Activated T-cell treated with anti-CD3 and anti-CD28 coated beads for 4 hours (primary cell): ENCODE measurements around the gene SGSH.
"Not testable (repeated sequence)": the region's sequence is repeated elsewhere in the genome, so short reads cannot be mapped to it uniquely, and the experiment has no call there.

Source experiments
- DNase-seq: peaks from one replicate; pipeline ENCODE4 v3.0.0-alpha.2; 2020

Gene SGSH

DNA sequence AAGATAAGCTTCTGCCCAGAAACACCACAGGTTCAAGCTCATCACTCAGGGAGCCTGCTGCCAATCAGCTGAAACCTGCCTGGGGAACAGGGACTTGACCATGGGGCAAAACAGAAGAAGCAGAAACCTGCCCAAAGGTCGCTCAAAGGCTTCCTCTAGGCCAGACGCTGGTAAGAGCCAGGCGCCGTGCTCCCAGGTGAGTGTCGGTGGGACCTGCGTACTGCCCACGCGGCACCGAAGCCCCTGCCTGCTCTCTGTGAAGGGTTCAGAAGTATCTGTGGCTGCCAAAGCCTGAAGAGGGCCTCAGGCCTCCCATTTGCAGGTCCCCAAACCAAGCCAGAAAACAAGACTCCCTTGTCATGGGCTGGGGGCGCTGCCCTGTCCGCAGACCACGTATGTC lies 10.4 kb downstream of the SGSH start:
- DNase-seq, result no peak

DNA sequence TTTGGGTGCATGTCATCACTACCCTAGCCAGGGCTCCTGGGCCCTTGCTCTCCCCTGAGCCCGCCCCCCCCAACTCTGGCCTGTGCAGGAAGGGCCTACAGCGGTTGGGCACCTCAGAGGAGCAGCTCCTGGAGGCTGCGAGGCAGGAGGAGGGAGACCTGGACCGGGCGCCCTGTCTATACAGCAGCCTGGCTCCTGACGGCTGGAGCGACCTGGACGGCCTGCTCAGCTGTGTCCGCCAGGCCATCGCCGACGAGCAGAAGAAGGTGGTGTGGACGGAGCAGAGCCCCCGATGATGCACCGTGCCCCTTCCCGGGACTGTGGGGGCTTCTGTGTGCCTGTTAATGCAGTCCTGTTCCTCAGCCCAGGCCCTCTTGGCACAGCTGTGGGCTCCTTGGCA lies 12.1 kb downstream of the SGSH start:
- no peak for DNase-seq

DNA sequence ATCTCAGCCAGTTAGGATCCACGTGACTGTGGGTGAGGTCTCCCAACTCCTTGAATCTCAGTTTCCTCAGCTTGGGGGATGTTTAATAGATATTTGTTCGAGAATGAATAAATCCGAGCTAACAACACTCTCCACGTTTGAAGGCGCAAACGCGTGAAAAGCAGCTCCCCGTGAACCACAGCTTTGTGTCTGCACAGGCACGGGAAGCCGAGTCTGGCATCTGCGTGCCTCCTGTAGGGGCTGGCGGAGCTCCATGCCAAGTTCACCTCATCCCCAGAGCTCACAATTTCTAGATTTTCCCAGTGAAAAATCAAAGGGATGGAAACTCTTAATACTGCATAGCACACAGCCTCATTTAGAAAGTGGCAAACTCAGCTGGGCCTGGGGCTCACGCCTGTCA lies 14.3 kb downstream of the SGSH start:
- no peak for DNase-seq

DNA sequence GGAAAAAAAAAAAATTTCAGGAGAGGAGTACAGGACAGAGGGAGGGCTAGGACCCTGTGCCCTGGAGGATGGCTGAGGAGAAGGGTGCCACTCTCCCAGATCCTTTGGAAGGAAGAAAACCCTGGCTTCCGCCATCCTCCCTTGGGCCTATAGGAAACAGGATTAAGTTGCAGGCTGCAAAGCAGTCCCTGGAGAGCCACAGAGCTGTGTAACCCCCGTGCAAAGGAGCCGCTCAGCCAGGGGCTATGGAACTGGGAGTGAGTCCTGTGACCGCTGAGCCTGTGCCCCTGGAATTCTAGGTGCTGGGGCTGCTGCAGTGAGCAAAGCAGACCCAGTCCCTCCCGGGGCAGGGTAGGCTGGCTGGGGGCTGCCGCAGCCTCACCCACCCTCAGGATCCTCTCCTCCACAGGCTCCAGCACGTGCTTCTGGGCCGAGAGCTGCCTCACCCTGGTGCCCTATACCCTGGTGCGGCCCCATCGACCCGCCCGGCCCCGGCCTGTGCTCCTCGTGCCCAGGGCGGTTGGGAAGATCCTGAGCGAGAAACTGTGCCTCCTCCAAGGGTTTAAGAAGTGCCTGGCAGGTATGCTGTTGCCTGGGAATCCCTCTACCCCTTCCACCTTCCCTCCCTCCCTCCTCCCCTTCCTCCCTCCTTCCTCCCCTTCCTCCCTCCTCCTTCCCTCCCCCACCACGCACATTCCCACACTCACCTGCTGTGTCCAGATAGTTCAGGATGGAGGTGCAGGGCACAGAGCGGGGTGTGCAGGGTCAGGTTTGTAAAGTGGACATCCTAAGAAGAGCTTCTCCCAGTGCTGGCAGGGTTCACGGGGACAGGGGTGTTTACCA lies 15.3 kb downstream of the SGSH start:
- no peak for DNase-seq

DNA sequence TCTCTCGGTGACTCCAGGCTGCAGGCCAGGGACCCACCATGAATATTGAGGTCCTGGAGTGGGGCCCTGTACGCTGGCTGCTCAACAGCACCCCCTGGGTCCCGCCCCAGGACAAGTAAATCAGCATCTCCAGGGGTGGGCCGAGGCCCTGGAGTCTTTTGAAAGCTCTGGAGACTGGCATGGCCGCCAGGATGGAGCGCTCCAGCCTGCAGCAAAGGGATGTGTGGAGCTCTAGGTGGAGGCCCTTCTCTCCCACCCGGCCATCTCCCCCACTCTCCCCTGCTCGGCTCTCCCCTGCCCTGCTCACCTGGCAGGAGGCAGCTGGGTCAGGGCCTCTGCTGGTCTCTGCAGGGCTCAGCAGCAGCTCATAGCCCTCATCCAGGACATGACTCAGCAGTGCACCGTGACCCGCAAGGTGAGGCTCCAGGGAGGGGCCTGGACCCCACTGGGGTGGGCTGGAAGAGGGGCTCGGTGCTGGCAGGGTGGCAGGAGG lies 16.6 kb downstream of the SGSH start:
- DNase-seq, result no peak

DNA sequence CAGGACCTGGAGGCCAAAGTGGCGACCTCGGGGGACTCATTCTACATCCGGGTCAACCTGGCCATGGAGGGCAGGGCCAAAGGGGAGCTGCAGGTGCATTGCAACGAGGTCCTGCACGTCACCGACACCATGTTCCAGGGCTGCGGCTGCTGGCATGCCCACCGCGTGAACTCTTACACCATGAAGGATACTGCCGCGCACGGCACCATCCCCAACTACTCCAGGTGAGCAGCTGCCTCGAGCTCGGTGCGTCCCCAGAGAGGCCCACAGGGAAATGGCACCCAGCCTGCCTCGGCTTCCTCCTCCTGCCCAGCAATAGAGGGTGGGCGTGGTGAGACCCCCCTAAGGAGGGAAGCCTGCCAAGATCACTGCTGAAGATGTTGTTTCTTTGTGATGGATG lies 17.9 kb downstream of the SGSH start:
- no peak for DNase-seq

DNA sequence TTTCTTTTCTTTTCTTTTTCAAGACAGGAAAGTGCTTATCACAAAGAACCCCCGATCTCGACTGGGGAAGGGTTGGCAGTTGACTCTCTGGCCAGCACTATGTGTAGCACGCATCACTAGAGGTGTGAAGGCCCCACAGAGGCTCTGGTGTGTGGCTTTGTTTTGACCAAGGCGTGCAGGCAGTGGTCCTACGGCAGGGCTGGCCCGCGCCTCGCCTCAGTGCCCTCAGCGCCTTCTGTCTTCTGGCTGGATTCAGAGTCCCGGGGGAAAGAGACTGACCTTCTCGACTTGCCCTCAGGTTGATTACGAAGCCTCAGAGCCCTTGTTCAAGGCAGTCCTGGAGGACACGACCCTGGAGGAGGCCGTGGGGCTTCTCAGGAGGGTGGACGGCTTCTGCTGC lies 18.7 kb downstream of the SGSH start:
- DNase-seq, result no peak

DNA sequence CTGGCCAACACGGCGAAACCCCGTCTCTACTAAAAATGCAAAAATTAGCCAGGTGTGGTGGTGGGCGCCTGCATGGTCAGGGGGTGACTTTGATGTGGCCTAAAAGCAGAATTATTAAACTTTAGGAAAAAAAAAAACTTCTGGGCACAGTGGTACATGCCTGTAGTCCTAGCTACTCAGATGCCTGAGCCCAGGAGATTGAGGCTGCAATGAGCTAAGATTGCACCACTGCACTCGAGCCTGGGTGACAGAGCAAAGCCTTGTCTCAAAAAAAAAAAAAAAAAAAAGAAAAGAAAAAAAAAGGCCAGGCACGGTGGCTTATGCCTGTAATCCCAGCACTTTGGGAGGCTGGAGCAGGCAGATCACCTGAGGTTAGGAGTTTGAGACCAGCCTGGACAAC lies 20.8 kb downstream of the SGSH start:
- DNase-seq, result not testable (repeated sequence)

DNA sequence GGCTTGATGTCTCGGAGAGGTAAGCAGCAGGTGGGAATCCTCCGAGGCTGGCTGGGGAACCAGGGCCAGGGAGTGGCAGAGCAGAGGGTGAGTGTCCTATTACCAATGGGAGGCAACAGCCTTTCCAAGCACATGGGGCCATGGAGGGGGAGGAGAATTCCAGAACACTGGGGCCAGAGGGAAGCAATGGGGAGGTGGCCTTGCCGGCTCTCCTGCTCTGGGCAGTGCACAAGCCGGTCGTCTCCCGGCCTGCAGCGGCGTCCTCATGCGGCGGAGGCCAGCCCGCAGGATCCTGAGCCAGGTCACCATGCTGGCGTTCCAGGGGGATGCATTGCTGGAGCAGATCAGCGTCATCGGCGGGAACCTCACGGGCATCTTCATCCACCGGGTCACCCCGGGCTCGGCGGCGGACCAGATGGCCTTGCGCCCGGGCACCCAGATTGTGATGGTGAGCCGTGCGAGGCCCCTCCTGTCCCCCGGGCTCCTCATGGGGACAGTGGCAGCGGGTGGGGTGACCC lies 21.9 kb downstream of the SGSH start:
- DNase-seq, result no peak

DNA sequence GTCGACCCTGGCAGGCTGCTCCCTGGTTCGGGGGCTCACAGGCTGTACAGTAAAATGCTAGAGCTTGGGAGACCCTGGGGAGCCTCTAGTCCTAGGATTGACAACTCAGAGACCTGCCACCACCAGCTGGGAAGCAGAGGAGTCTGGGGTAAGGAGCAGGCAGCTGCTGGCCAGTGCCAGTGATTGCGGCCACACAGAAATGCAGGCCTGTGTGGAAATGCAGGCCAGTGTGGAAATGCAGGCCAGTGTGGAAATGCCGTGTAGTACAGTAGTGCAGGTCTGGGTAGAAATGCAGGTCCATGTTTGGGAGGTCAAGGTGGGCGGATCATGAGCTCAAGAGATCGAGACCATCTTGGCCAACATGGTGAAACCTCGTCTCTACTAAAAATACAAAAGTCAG lies 23.5 kb downstream of the SGSH start:
- no peak for DNase-seq

DNA sequence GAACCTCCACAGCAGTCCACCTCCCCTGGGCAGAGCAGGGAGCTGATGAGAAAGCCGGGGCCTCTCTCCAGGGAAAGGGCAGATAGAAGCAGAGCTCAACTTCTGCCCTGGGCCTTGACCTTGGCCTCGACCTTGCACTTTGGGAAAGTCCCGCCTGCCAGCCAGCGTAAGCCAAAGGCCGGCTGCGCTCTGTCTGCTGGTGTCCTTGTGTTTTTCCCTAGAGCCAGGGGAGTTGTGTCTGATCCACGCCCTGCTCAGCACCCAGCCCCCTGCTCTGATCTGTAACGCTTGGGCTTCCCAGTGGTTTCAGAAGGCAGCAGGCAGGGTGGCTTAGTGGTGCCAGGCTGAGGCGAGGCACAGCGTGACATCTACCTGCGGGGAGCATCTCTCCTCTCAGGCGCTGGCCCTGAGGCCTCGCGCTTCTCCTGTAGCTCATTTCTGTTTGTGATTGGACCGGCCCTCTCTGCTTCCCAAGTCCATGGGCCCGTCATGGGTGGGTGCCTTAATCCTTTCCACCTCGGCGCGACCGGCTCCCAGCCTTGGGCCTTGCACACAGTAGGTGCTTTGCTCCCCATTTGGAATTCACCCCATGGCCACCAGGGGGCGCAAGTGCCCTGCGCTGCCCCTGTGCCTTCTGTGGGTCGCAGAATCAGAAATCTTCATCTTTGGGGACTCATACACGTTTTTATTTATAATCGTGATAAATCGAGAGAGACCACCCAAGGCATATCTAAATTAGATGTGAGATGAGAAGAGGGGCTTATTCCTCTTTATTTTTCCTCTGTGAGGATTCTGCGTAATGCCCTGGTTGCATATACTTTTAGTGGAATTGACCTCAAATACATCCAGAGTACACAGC lies 24.2 kb downstream of the SGSH start:
- DNase-seq, result peak; percentile 51

DNA sequence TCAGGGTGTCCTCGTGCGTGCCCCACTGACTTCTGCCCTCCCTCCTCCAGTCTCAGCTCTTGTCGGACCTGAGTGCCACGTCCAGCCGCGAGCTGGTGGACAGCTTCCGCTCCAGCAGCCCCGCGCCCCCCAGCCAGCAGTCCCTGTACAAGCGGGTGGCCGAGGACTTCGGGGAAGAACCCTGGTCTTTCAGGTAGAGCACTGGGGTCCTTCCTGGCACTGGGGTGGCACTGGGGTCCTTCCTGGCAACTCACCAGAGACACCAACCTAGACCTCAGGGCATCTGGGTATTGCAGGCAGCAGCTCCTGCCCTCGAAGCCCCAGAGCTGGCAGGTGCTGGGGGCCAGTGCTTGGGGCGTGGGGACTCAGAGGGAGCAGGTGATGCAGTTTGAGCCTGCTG lies 25.0 kb downstream of the SGSH start:
- DNase-seq, result no peak

DNA sequence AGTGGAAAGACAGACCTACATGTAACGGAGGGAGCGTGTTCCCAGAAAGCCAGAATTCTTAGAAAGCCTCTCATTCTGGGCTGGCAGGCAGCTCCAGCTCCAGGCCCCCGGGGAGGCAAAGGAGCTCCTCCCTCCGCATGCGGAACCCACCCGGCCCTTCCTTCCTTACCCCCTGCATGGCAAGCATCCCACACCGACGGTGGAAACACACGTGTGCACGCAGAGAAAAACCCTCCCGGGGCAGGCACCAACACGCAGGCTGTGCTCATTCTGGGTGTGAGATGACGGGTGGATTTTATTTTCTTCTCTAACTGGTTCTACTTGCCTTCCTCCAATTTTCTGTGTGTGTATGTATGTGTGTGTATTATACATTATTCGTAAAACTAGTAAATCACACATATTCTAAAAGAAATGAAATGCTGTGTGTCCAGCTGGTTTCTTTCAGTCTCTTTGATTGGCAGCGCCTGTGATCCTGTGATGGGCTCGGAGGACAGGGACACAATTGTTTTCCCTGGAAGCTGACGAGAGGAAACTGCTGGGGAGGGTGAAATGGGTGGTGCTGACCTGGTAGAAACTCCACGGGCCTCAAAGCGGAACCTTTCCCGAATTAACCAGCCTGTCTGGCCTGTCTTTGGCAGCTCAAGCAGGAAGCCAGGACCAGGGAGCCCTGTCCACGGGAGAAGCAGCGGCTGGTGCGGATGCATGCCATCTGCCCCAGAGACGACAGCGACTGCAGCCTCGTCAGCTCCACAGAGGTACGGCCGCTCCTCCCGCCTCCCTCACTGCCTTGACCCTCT lies 28.1 kb downstream of the SGSH start:
- DNase-seq, result no peak

DNA sequence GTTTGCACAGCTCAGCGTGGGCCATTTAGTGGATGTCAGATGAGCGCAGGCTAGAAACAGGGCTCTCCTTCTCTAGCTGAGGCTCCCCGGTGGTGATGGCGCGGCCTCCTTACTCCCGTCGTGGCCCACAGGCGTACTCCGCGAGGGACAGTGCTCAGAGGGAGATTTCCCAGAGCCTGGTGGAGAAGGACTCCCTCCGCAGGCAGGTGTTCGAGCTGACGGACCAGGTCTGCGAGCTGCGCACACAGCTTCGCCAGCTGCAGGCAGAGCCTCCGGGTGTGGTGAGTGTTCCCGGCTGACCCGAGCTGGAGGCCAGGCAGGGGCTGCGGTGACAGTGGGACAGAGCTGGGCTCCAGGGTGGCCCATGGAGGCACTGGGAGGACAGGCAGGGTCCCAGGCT lies 28.9 kb downstream of the SGSH start:
- DNase-seq, result no peak

DNA sequence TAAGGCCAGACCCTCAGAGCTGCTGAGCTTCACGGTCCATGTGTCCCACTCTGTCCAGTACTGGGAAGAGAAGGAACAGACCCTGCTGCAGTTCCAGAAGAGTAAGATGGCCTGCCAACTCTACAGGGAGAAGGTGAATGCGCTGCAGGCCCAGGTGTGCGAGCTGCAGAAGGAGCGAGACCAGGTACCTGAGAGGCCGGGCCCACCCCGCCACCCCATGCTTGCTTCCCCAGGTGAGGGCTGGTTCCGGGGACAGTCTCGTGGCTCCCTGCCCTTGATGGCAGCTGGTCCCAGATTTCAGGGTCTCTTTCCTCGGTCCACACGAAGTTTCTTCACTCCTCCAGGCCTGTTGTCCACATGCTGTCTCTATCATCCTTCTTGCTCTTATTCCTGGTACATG lies 29.4 kb downstream of the SGSH start:
- DNase-seq, result no peak

DNA sequence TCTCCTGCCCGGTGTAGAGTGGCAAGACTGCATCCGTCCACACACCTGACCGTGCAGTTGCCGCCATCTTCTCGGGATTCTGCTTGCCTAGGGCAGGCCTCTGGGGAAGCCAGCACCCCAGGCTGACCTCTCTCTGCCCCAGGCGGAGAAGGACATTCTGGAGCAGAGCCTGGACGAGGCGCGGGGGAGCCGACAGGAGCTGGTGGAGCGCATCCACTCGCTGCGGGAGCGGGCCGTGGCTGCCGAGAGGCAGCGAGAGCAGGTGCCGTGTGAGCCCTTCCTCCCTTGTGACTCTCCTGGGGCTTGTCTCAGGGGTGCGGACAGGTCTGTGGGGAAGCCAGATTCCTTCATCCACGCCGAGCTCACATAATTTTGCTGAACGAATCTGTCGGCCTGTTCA lies 30.5 kb downstream of the SGSH start:
- no peak for DNase-seq

DNA sequence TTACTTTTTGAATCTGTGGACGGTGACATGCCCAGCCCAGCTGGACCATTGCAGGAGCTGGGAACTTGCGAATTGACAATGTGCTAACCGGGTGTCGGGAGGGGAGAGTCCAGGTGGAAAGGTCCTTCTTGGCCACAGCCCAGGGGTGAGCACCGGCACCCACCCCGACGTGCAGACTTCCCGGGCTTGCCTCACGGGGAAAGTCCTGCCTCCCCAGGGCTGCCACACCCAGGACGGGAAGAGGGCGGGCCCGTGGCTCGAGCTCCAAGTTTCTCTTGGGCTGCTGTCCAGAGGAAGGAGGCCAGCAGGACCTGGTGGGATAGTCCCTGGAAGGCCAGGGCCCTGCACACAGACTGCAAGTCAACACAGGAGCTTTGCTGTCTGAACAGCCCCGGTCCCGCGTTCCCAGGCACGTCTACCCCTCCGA lies 32.6 kb downstream of the SGSH start:
- no peak for DNase-seq

DNA sequence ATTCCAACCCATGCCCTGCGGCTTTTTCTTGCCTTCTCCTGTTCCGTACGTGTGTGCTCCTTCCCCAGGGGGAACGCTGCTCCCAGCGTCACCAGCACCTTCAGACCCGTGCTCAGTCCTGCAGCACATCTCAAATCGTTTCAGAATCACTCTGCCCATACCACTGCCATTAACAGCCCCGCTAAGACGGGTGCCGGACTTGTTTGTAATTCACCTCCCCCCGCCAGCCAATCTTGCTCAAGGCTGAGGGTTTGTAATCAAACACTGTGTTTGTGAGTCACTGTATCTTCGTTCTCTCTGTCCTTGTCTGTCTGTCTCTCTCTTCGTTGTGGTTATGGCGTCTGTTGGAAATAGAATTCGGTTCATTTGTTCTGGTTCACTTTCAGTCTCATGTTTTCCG lies 33.0 kb downstream of the SGSH start:
- DNase-seq, result no peak

DNA sequence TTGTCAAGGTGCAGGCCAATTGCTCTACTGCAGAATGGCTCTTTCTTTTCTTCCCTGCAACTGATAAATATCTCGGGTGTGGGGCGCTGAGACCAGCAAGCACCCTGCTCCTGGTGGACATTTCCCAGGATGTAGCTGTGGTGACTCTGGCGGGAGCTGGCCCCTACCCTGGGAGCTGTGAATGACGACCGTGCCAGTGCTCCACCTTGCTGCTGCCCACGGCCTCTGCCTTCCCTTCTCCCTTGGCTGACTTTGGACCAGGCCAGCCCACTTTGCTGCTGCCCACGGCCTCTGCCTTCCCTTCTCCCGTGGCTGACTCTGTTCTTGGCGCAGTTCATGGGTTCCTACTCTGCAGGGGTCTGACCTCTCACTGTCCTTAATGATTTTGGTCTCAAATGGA lies 34.2 kb downstream of the SGSH start:
- no peak for DNase-seq

DNA sequence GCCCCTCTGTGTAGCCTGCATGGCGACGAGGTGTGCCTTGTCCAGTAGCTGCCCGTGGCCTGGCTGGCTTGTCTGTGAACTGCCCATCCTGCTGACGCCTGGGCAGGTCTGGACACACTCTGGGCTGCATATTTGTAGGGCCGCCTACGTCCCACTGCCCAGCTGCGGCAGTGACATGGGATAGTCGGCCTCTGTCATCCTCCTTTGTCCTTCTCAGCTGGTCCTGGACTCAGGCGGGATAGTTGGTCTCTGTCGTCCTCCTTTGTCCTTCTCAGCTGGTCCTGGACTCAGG lies 35.8 kb downstream of the SGSH start:
- no peak for DNase-seq

DNA sequence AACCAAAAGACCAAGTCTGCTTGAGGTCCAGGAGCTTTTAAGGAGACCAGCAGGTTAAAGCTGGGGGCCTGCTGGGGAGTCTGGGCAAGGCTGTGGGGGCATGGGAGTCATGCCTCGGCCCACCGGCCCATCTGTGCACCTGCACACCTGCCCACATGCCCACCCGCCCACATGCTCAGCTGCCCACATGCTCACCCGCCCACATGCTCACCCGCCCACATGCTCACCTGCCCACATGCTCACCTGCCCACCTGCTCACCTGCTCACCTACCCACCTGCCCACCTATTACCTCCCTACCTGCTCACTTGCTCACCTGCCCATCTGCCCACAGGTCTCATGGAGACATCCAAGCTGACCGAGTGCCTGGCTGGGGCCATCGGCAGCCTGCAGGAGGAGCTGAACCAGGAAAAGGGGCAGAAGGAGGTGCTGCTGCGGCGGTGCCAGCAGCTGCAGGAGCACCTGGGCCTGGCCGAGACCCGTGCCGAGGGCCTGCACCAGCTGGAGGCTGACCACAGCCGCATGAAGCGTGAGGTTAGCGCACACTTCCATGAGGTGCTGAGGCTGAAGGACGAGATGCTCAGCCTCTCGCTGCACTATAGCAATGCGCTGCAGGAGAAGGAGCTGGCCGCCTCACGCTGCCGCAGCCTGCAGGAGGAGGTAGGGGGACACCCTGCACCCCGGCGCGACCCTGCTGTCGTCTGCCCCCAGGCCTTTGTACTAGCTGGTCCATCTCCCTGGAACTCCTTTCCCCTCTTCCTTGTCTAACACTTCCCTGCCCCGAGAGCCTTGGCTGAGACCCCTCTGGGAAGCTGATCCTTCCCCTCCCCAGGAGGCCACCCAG lies 36.3 kb downstream of the SGSH start:
- DNase-seq, result no peak

DNA sequence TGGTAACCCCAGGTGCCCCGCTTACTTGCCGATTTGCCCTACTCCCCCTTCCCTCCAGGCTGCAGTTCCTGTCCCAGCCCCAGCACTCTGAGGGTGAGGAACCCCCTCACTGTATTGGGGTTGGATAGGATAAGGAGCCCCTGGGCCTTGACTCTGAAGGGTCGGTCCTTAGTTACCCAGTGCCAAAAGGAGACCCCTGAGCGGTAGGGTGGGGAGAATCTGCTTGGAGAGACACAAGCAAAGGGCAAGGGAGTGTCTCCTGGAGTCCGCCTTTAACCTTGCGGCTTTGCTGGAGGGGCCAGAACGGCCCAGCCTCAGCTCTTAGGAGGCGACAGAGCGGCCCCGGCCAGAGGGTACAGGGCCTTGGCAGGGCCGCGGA lies 37.3 kb downstream of the SGSH start:
- no peak for DNase-seq
